ENCODE measurements around the gene DOP1A.

DOP1A gene

GRCh38 chr6:83198486-83199172 is 131.2 kb downstream of the DOP1A start:
- DNase-seq (ENCODE audit: low read depth, low spot score): no peak

- DNase-seq (ENCODE audit: low read depth, low spot score): no peak
Measured at GRCh38 chr6:83199173-83199862, 131.8 kb downstream of the DOP1A start.

GRCh38 chr6:83199863-83200225 is 132.4 kb downstream of the DOP1A start:
- DNase-seq (ENCODE audit: low read depth, low spot score): no peak

DNA sequence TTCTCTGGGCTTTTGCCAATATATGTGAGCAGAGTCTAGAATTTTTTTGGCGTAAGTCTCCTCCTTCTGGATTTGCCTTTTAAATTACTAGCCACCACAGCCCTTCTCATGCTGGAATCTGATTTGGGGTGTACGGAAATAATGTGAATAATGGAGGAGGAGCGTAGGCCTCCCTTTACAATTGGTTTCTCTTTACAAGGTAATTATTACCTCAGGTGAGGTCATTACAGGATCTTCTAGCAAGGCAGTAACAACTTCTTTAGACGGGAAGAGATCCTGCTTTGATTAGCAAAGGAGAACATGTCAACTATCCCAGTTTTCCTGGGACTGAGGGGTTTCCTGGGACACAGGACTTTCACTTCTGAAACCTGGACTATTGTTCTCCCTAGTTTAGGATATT is 134.6 kb downstream of the DOP1A start:
- DNase-seq (ENCODE audit: low read depth, low spot score): no peak

- DNase-seq (ENCODE audit: low read depth, low spot score): no peak
Measured at GRCh38 chr6:83215131-83216047, 147.9 kb downstream of the DOP1A start.

GRCh38 chr6:83216806-83217205 is 149.3 kb downstream of the DOP1A start:
- no peak for DNase-seq (ENCODE audit: low read depth, low spot score)
